Left renal cortex interstitium (tissue), 4 donors: ENCODE results near the gene CACNG3. TPM values are rescaled to one million over a fixed set of nuclear protein-coding genes. Genes with fewer than 3 reads are reported as not detected.
"Not testable (repeated sequence)": the region's sequence is repeated elsewhere in the genome, so short reads cannot be mapped to it uniquely, and the experiment has no call there.

Source experiments
- DNase-seq, 4 donors: peaks; one replicate each; pipeline ENCODE4 v3.0.0-alpha.2; 2013; ENCODE audit warnings: low read depth in 4 of 4, low spot score in 2 of 4, missing footprints in 1 of 4
- polyA plus RNA-seq, 4 donors: library from polyadenylated mRNA; unstranded; fragments of 120-200 nt; gene quantifications; one replicate each; pipeline ENCODE4 v1.2.1, GENCODE V29; 2013; ENCODE audit not compliant: insufficient read length in 4 of 4

The CACNG3 gene
- polyA plus RNA-seq, 4 donors = 0.05 TPM; not detected in 3

GRCh38 chr16:24328835-24329452 lies 72.8 kb downstream of the CACNG3 start:
- no peak for DNase-seq

GRCh38 chr16:24332178-24332577 lies 76.0 kb downstream of the CACNG3 start:
- no peak for DNase-seq

GRCh38 chr16:24332582-24333090 lies 76.5 kb downstream of the CACNG3 start:
- no peak for DNase-seq

- DNase-seq = no peak
Measured at GRCh38 chr16:24336491-24336890, 80.4 kb downstream of the CACNG3 start.

- no peak for DNase-seq
Measured at GRCh38 chr16:24337013-24337412, 80.9 kb downstream of the CACNG3 start.

- DNase-seq = not testable (repeated sequence)
Measured at GRCh38 chr16:24343829-24344228, 87.7 kb downstream of the CACNG3 start.

GRCh38 chr16:24344784-24345183 lies 88.6 kb downstream of the CACNG3 start:
- no peak for DNase-seq

GRCh38 chr16:24345704-24346103 lies 89.6 kb downstream of the CACNG3 start:
- DNase-seq = no peak

GRCh38 chr16:24346734-24347133 lies 90.6 kb downstream of the CACNG3 start:
- DNase-seq = no peak

- no peak for DNase-seq
Measured at GRCh38 chr16:24347556-24347955, 91.4 kb downstream of the CACNG3 start.

GRCh38 chr16:24348545-24349290 lies 92.6 kb downstream of the CACNG3 start:
- DNase-seq = no peak

- no peak for DNase-seq
Measured at GRCh38 chr16:24349320-24349719, 93.2 kb downstream of the CACNG3 start.

- DNase-seq = no peak
Measured at GRCh38 chr16:24352746-24353145, 96.6 kb downstream of the CACNG3 start.

- DNase-seq = no peak
Measured at GRCh38 chr16:24353622-24354021, 97.5 kb downstream of the CACNG3 start.

- DNase-seq = no peak
Measured at GRCh38 chr16:24357511-24357910, 101.4 kb downstream of the CACNG3 start.

GRCh38 chr16:24358117-24358516 lies 102.0 kb downstream of the CACNG3 start:
- DNase-seq = no peak

- no peak for DNase-seq
Measured at GRCh38 chr16:24359490-24359889, 103.4 kb downstream of the CACNG3 start.

- no peak for DNase-seq
Measured at GRCh38 chr16:24360936-24361335, 104.8 kb downstream of the CACNG3 start.

GRCh38 chr16:24364596-24364995 lies 108.5 kb downstream of the CACNG3 start:
- DNase-seq = no peak

- no peak for DNase-seq
Measured at GRCh38 chr16:24367186-24367710, 111.1 kb downstream of the CACNG3 start.

- DNase-seq = no peak
Measured at GRCh38 chr16:24372824-24373223, 116.7 kb downstream of the CACNG3 start.

GRCh38 chr16:24378999-24379398 lies 122.9 kb downstream of the CACNG3 start:
- no peak for DNase-seq
